Left ventricle myocardium inferior (tissue), 1 donor: ENCODE measurements around the gene WNT5A. TPM values are rescaled to one million over a fixed set of nuclear protein-coding genes. Genes with fewer than 3 reads are reported as not detected.

Experiments
- DNase-seq: peaks from one replicate; pipeline ENCODE4 v3.0.0-alpha.2; 2020
- H3K27ac ChIP-seq: fragments of 200-600 bp; replicated peaks from 2 replicates; pipeline ENCODE4 v1.8.0; 2021
- H3K27me3 ChIP-seq: fragments of 200-600 bp; 2 replicates; pipeline ENCODE4 v1.8.0; 2021; ENCODE audit warnings: low read depth
- H3K36me3 ChIP-seq: fragments of 200-600 bp; 2 replicates; pipeline ENCODE4 v1.8.0; 2021
- H3K4me1 ChIP-seq: fragments of 200-600 bp; 2 replicates; pipeline ENCODE4 v1.8.0; 2021
- H3K4me3 ChIP-seq: fragments of 200-600 bp; 2 replicates; pipeline ENCODE4 v1.8.0; 2021; ENCODE audit warnings: mild to moderate bottlenecking, moderate library complexity
- H3K9me3 ChIP-seq: fragments of 200-600 bp; replicated peaks from 2 replicates; pipeline ENCODE4 v1.8.0; 2021
- intact Hi-C: fragments of 100-400 bp; cut with micrococcal nuclease; formaldehyde crosslinking; loops from one replicate; pipeline ENCODE4 v1.11.0; 2022
- long read RNA-seq: library from polyadenylated mRNA; unstranded; transcript quantifications from one replicate; pipeline ENCODE4 v2.0.0, GENCODE V29; 2021
- total RNA-seq: library from RNA; stranded (reverse); fragmentation: NEBNext Ultra II Directional; extraction: Animal tissue kit (Norgen Biotek cat#: 25700); gene quantifications from one replicate; pipeline ENCODE4 v1.2.1, GENCODE V29; 2021
- TF ChIP-seq, protein P1 (sequence below): fragments of 200-600 bp; IDR thresholded peaks from 2 replicates; pipeline ENCODE4 v1.8.0; 2021; ENCODE audit warnings: antibody characterized with exemption, mild to moderate bottlenecking, borderline replicate concordance
- donor health status: DM: no; HTN: yes; CAD: no; lungs with severe emphysema.

WNT5A gene
- total RNA-seq = 3.8 TPM
- long read RNA-seq, full-length matches to known transcripts = 4 of 5 reads
- long read RNA-seq, partial matches to known transcripts = 1 of 5 reads
- long read RNA-seq, other reads (novel, unspliced or antisense) = 0 of 5 reads

DNA sequence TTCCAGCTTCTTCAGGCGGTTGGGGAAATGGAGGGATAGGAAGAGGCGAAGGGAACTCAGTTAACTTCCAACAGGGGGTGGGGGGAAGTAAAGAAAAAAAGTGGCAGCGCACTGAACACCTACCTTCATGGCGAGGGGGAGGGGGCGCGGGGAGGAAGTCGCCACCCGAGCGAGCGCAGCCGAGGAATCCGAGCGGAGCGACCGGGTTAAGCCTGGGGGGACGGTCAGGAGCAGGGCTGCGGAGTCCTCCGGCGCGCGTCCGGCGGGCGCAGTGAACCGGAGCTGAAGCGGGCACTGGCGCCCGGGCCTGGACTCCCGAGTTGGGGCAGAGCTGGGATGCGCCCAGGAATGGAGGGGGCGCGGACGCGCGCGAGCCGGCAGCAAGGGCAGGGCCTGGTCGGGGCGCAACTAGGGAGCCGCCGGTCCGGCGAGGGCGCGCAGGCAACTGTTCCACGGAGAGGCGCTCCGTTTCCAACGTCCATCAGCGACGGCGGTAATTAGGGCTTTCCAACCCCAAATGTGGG, at the start of gene WNT5A:
Gene WNT5A (minus strand): TSS at position 450 of the 524 bp plus-strand sequence. CDS start 321 bp downstream, at position 129.
- DNase-seq = peak; percentile 53
- Histone ChIP-seq H3K27me3 (peaks cover 97% of the 10 kb centered on the region), H3K9me3 (no peaks in the 10 kb centered on the region), H3K27ac (peak within 1 kb of the TSS; percentile 74), H3K4me1 (peaks cover 55% of the 10 kb centered on the region), H3K4me3 (peak within 1 kb of the TSS; percentile 78), H3K36me3 (no peaks in the 10 kb centered on the region)
- intact Hi-C loops = loop anchor here (5.0 kb wide), 1 partner anchor 260 kb away; no protein-coding TSS in a partner anchor
- TF ChIP-seq, protein P1, sequence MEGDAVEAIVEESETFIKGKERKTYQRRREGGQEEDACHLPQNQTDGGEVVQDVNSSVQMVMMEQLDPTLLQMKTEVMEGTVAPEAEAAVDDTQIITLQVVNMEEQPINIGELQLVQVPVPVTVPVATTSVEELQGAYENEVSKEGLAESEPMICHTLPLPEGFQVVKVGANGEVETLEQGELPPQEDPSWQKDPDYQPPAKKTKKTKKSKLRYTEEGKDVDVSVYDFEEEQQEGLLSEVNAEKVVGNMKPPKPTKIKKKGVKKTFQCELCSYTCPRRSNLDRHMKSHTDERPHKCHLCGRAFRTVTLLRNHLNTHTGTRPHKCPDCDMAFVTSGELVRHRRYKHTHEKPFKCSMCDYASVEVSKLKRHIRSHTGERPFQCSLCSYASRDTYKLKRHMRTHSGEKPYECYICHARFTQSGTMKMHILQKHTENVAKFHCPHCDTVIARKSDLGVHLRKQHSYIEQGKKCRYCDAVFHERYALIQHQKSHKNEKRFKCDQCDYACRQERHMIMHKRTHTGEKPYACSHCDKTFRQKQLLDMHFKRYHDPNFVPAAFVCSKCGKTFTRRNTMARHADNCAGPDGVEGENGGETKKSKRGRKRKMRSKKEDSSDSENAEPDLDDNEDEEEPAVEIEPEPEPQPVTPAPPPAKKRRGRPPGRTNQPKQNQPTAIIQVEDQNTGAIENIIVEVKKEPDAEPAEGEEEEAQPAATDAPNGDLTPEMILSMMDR = no peak

DNA sequence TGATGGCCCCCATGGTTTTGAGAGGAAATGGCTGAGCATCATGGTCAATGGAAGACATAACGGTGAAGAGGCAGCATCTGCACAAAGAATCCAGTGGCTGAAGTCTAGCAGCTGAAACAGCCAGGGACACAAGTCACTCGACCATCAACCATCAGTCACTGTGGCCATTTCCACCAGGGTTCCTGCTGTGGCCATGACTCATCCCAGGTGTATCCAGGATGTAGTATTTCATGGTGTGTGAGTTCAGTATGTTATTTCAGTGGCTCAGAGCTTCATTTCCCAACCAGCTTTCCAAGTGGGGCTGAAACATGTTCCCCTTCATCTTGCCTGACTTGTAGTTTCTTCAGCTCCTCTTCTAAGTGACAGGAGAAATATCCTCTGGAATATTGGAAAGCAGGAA, 47.8 kb upstream of the WNT5A start:
- H3K27ac ChIP-seq = no peak overlapping the region
- DNase-seq = no peak
- H3K4me3 ChIP-seq = no peak overlapping the region
- peaks cover 8% of the 10 kb centered on the region for H3K27me3 ChIP-seq
- H3K36me3 ChIP-seq = no peaks in the 10 kb centered on the region
- no peaks in the 10 kb centered on the region for H3K4me1 ChIP-seq
- intact Hi-C loops = no loop called here
- no peaks in the 10 kb centered on the region for H3K9me3 ChIP-seq
- TF ChIP-seq, protein P1 = no peak

DNA sequence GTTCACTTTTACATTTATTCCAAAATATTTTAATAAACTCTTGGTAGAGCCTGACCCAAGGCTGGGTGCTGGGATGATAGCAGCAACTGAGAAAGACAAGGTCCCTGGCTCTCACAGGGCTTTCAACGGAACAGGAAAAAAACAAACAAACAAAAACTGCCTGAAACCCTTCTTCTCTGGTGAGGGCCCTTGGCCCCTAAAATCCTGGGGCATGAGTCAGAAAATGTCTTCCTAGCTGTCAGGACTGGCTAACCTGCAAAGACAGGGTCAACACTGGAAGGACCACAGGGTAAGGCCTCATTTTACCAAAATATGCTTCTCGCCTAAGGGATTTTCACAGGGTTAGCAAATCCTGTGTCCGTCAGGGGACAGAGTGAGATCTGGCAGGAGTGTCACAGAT, 45.7 kb upstream of the WNT5A start:
- TF ChIP-seq, protein P1 = no peak
- Histone ChIP-seq H3K9me3 (no peaks in the 10 kb centered on the region), H3K36me3 (no peaks in the 10 kb centered on the region), H3K27me3 (peaks cover 8% of the 10 kb centered on the region), H3K27ac (no peak overlapping the region), H3K4me1 (no peaks in the 10 kb centered on the region), H3K4me3 (no peak overlapping the region)
- intact Hi-C loops = no loop called here
- DNase-seq = no peak

DNA sequence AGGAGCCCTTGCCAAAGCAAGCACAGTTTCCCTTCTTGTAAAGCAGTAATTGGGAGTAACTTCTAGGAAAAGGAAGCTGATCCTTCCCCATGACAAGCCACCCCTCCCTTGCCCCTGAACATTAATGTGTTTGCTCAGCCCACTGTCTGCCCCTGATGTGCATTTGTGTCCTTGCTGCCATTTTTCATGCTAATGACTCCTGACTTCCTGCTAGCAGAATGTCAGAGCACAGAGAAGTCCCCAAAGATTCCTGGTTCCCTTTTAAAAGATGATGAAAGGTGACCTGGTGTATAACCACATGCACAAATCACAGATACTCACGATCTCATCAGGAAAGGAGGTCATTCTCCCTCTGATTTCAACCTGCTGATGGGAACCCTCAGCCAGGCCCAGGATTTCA, 44.2 kb upstream of the WNT5A start:
- TF ChIP-seq, protein P1 = no peak
- no peaks in the 10 kb centered on the region for H3K36me3 ChIP-seq
- no peak for DNase-seq
- H3K27me3 ChIP-seq = peaks cover 8% of the 10 kb centered on the region
- intact Hi-C loops = no loop called here
- no peaks in the 10 kb centered on the region for H3K4me1 ChIP-seq
- H3K9me3 ChIP-seq = no peaks in the 10 kb centered on the region
- no peak overlapping the region for H3K27ac ChIP-seq
- H3K4me3 ChIP-seq = no peak overlapping the region

DNA sequence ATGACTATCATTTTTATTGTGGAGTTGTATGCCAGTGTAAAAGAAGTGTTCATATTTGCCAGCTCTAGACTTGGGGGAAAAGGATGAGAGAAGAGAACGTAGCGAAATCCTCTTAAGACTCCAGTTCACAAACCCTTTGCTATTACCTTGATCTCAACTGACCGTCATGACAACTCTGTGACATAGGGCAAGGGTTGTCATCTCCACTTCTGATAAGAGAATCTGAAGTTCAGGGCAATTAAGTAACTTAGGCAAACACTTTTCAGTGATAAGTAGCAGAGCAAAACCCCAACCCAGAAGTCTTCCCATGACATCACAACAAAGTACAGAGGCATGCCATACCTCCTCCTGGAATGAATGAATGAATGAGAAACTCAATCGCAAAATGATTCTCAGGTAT, 40.3 kb upstream of the WNT5A start:
- no peak for DNase-seq
- Histone ChIP-seq H3K9me3 (no peaks in the 10 kb centered on the region), H3K27me3 (peaks cover 23% of the 10 kb centered on the region), H3K36me3 (no peaks in the 10 kb centered on the region), H3K27ac (no peak overlapping the region), H3K4me3 (no peak overlapping the region), H3K4me1 (no peaks in the 10 kb centered on the region)
- intact Hi-C loops = no loop called here
- TF ChIP-seq, protein P1 = no peak
